LNCaP clone FGC (cell line): Measurements from ENCODE around the gene TACR1.

Experiments used
- DNase-seq: peaks from one replicate; pipeline ENCODE4 v3.0.0-alpha.2; 2011; ENCODE audit warnings: low read depth
- H3K4me3 ChIP-seq: 2 replicates; pipeline ENCODE4 v1.5.1; 2011; ENCODE audit warnings: mild to moderate bottlenecking, low read depth, low read length, control low read depth
- CTCF ChIP-seq: IDR thresholded peaks from 2 replicates; pipeline ENCODE4 v1.5.1; 2012; ENCODE audit warnings: mild to moderate bottlenecking; ENCODE audit not compliant: control insufficient read depth, insufficient read depth; ENCODE audit errors: extremely low read depth

Gene TACR1

DNA sequence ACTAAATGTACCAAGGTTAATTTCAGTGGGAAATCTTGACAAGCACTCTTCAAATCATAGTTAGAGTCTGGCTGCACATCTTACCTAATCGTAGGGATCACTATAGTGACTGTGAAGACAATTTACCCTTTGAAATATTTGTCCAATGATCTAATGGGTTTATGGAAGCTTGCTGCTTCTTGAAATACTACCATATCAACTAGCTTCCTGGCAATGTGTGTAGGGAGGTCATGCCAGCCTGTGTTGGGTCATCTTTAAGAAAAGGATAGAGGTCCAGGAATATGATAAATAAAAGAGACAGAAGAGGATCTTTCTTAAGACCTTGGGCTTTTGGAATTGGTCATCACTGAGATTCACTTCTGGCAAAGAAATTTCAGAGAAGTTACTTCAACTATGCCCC is 156.5 kb downstream of the TACR1 start:
- TF ChIP-seq CTCF, result no peak
- no peak for DNase-seq
- no peak overlapping the region for H3K4me3 ChIP-seq

- no peak overlapping the region for H3K4me3 ChIP-seq
These were observed 157.4 kb downstream of the TACR1 start for GRCh38 chr2:75041731-75042600.

DNA sequence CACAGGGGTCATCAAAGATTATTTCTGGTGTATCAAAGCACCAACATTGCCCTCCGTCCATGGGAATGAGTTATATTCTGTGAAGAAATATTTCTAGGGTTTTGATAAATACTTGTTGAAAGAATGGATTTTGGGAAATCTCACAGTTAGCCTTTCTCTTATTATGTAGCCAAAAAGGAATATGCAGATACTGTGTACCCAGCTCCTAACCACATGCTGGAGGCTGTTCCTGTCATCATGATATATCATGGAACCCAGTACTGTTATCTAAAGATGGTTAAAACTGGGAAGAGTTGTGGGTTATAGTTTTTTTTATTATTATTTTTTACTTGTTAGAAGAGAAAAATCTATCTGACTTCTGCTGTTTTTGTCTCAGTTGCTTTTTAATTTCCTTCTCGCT is 158.1 kb downstream of the TACR1 start:
- no peak for DNase-seq
- H3K4me3 ChIP-seq, result no peak overlapping the region
- no peak for TF ChIP-seq CTCF

More at GRCh38 chr2:75041731-75042600, 157.4 kb downstream of the TACR1 start:
- no peak for TF ChIP-seq CTCF
- DNase-seq, result no peak

DNA sequence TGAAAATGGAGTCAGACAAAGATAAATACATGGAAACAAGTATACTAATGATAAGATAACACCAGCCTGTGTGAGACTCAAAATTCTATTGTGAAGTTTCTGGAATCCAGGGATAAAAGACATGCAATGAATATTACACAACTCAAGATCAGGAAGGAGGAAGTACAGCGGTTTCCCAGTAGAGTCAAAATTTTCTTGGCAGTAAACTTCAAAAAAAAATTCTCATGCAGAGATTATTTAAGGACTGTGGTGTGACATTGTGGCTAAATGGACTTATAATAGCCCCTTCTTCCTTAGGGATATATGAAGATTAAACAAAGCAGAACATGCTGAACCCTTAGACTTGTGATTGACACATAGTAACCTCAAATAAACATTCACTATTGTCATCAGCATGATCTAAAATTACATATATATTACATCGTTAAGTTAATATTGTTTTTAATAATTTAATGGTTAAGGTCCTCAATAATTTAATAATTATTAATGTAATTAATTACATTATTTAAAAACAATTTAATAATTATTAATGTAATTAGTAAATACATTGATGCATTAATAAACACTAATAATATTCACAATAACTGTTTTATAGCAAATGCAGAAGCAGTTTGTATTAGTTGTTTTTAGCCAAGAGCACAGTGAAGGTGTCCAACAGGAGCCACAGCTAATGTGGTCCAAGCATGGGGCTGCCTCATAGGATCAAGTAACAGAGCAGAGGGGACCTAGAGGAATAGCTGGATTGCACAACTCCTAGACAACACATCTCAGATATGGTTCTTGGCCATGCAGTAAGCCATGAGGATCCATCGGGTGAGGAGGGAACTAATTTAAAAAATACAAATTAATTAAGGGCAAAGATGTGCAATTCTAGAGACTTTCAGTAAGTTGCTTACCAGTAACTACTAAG is 163.6 kb downstream of the TACR1 start:
- DNase-seq, result peak; percentile 98
- no peak overlapping the region for H3K4me3 ChIP-seq
- no peak for TF ChIP-seq CTCF

DNA sequence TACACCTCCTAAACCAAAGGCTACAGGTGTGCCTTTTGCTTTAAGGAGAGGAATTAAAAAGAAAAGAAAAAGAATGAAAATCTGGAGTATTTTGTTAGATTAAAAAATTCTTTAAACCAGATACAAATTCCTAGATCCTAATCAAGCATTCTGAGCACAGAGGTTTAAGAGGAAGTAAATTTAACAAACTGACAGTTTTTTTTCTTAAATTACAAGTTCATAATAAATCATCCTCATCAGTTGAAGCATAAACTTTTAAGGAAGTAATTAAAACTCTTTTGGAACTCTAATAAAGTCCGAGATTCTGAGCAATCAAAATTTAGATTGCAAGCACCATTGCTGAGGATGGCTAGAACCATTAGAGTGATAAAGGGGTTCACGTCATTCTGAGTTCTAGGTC is 165.8 kb downstream of the TACR1 start:
- no peak overlapping the region for H3K4me3 ChIP-seq
- DNase-seq, result no peak
- no peak for TF ChIP-seq CTCF

DNA sequence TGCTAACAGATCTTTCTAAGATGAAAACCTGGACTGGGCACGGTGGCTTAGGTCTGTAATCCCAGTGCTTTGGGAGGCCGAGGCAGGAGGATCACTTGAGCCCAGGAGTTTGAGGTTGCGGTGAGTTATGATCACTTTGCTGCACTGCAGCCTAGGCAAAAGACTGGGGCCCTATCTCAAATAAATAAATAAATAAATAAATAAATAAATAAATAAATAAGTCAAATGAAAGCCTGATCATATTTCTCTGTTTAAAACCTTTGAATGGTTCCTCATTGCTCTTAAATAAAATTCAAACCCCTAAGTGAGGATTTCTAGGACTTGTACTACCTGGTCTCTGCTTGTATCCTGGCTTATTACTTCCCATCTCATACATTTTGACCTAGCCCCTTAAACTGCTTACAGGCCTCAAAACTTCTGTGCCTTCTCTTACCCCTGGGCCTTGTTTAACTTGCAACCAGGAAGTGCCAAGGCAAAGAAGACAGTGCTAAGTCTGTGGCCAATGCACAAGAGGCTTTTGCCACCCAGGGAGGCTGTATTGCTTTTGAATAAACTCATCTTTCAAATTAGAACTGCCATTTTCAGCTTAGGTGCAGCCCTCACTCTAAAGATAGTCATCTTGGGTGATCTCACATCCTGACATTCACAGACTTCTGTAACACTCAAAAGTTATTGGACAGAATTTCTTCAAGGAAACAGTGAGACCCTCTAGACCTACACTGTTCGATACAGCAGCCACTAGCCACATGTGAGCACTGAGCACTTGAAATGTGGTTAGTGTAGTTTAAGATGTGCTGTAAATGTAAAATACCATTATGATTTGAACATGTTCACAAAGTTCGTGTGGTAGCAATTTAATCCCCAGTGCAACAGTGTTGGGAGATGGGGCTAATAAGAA is 167.2 kb downstream of the TACR1 start:
- no peak overlapping the region for H3K4me3 ChIP-seq
- TF ChIP-seq CTCF, result no peak
- DNase-seq, result no peak
